ENCODE results near the gene OR14I1. TPM values are rescaled to one million over a fixed set of nuclear protein-coding genes. Genes with fewer than 3 reads are reported as not detected.

OR14I1 gene
- total RNA-seq, 1 donor from 2014 or later = not detected

DNA sequence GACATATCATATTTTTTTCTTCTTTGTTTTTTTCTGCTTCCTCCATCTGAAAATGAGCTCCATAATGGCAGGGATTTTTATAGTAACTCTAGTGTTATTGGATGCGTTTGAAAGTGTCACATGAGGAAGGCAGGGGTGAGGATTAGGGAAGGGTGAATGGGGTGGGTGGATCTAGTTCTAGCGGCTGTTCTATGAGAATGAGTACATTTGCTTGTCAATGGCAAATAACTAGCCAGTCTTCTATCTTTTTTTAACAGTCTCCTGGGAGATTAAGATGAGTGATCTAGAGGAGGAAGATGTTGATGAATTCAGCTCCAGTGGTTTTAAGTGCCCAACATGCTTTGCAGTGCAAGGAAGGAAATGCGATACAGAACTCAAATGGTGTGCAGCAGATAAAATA lies 5.8 kb downstream of the OR14I1 start:
- H3K36me3 ChIP-seq (ENCODE audit: control insufficient read depth, insufficient read depth, low read length) = no peaks in the 10 kb centered on the region
- TF ChIP-seq, protein P1, sequence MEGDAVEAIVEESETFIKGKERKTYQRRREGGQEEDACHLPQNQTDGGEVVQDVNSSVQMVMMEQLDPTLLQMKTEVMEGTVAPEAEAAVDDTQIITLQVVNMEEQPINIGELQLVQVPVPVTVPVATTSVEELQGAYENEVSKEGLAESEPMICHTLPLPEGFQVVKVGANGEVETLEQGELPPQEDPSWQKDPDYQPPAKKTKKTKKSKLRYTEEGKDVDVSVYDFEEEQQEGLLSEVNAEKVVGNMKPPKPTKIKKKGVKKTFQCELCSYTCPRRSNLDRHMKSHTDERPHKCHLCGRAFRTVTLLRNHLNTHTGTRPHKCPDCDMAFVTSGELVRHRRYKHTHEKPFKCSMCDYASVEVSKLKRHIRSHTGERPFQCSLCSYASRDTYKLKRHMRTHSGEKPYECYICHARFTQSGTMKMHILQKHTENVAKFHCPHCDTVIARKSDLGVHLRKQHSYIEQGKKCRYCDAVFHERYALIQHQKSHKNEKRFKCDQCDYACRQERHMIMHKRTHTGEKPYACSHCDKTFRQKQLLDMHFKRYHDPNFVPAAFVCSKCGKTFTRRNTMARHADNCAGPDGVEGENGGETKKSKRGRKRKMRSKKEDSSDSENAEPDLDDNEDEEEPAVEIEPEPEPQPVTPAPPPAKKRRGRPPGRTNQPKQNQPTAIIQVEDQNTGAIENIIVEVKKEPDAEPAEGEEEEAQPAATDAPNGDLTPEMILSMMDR (IDR thresholded peaks at IDR 0.05; ENCODE audit: insufficient read depth, low read length, poor library complexity, severe bottlenecking) = no peak
- no peak for DNase-seq (ENCODE audit: low read depth)
- no peaks in the 10 kb centered on the region for H3K27me3 ChIP-seq (ENCODE audit: control insufficient read depth, insufficient read depth, low read length)
- H3K4me3 ChIP-seq (ENCODE audit: low read depth, low read length) = no peak overlapping the region

DNA sequence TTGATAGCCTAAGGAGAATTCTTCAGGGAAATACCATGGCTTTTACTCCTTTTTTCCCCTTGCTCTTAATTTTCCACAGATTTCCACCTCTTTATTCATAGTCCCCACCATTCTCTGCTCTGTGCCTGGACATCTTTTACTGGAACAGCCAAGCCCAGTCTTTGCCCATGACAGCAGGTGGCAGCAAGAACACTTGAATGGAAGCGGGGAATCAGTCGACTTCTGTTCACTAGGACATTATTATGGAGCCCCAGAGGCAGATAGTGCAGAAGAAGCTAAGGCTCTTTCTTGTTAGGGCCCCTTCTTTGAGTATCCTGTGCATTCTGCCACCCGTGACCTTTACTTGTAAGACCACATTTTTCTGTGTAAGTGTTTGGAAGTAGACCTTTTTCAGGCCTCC lies 6.3 kb downstream of the OR14I1 start:
- Histone ChIP-seq H3K4me3 (ENCODE audit: low read depth, low read length) (no peak overlapping the region), H3K36me3 (ENCODE audit: control insufficient read depth, insufficient read depth, low read length) (no peaks in the 10 kb centered on the region), H3K27me3 (ENCODE audit: control insufficient read depth, insufficient read depth, low read length) (no peaks in the 10 kb centered on the region)
- no peak for DNase-seq (ENCODE audit: low read depth)
- TF ChIP-seq, protein P1 (IDR thresholded peaks at IDR 0.05; ENCODE audit: insufficient read depth, low read length, poor library complexity, severe bottlenecking) = no peak

DNA sequence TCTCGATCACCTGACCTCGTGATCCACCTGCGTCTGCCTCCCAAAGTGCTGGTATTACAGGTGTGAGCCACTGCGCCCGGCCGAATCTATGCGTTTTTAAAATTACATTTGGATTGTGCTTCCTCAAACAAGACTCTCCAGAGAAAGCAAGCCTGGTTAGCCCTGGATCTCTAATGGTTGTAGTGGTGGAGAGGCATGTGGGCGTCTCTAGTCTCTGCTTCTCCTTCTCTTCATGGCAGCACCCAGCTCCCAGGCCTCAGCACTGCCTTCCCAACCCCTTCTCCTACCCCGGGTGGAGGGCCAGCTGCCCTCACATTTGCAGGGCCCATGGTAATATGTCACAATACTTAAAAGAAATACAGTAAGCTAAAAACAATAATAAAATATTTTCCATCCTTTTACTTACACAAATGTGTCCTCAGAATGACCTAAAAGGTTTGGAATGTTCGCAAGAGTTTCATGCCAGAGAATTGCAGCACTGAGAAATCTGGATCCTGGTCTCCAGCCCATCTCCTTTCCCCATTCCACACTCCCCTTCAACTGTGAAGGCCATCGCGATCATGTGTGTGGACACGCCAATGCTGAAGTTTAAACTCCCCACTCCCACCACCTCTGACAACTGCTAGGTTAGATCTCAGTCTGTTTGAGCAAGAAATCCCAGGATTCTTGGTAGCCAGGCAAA lies 7.0 kb downstream of the OR14I1 start:
- H3K36me3 ChIP-seq (ENCODE audit: control insufficient read depth, insufficient read depth, low read length) = no peaks in the 10 kb centered on the region
- DNase-seq (ENCODE audit: low read depth) = no peak
- TF ChIP-seq, protein P1 (IDR thresholded peaks at IDR 0.05; ENCODE audit: insufficient read depth, low read length, poor library complexity, severe bottlenecking) = no peak
- H3K27me3 ChIP-seq (ENCODE audit: control insufficient read depth, insufficient read depth, low read length) = no peaks in the 10 kb centered on the region
- H3K4me3 ChIP-seq (ENCODE audit: low read depth, low read length) = no peak overlapping the region

DNA sequence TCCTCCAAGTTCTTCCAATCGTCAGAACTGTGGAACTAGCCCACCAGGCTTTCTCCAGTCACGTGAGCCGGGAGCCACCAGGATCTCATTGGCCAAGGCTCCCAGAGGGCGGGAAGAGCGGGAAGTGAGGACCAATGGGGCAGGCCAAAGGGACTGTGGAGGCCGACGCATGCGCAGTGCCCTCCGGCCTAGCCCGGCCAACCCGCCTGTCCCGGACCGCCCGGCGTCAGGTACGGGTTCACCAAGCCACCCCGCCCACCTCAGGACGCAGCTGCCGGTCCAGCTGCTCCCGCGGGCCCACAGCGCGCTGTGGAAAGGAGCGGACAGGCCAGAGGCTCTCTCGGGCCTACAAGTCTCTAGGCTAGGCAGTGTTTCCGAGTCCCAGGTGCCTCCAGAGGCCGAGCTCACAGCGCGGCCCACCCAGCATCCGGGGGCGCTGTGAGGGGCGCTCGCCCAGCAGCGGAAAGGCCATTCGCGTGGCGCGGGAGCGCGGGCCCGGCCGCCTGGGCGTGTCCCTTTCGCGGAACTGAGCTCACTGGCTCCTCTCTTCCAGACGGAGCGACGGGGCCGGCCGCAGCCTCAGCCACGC lies 10.9 kb downstream of the OR14I1 start:
- no peak for DNase-seq (ENCODE audit: low read depth)
- Histone ChIP-seq H3K27me3 (ENCODE audit: control insufficient read depth, insufficient read depth, low read length) (no peaks in the 10 kb centered on the region), H3K36me3 (ENCODE audit: control insufficient read depth, insufficient read depth, low read length) (no peaks in the 10 kb centered on the region), H3K4me3 (ENCODE audit: low read depth, low read length) (no peak overlapping the region)
- TF ChIP-seq, protein P1 (IDR thresholded peaks at IDR 0.05; ENCODE audit: insufficient read depth, low read length, poor library complexity, severe bottlenecking) = no peak

DNA sequence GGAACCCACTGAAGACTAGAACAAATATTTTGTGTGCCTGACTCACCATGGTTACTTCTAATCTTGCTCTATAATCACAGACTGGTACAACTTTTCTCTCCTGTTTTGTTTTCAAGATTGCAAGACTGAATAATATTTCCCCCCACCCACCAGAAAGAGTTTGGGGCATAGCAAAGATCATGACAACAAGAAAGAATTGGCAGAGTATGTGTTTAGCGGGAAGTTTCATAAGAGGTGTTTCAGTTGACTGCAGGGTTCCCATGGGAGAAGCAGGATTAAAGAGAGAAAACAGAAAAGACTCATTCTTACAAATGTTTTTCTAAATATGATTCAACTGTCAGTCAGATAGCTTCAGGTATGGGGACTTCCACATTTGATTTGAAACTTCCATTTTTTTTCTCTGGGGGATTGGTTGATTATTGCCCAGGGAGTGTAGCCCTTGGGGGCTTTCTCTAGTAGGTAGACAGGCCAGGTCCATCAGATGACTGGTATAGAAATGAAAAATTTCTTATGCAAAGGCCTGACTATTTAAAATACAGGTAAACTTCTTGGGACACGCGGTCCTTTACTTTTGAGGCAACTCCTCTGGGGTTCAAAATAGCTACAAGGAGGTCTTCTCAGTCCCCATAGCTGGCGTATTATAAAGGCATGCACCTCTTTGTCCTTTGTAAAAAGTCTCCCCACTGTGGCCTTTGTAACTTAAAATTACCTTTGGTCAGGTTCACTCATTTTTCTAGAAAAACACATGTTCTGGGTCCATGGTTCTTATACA lies 13.9 kb downstream of the OR14I1 start:
- no peak overlapping the region for H3K4me3 ChIP-seq (ENCODE audit: low read depth, low read length)
- TF ChIP-seq, protein P1 (IDR thresholded peaks at IDR 0.05; ENCODE audit: insufficient read depth, low read length, poor library complexity, severe bottlenecking) = no peak
- no peaks in the 10 kb centered on the region for H3K36me3 ChIP-seq (ENCODE audit: control insufficient read depth, insufficient read depth, low read length)
- no peaks in the 10 kb centered on the region for H3K27me3 ChIP-seq (ENCODE audit: control insufficient read depth, insufficient read depth, low read length)
- DNase-seq (ENCODE audit: low read depth) = no peak
